HG03378 (cell line): Measurements from ENCODE around the gene PDZD4.

ENCODE experiments used
- ATAC-seq: cut with Tn5 transposase; IDR thresholded peaks from one replicate; pipeline ENCODE4 v1.9.1; 2021; ENCODE audit warnings: mild to moderate bottlenecking, moderate library complexity; ENCODE audit not compliant: unreplicated experiment

The PDZD4 gene

DNA sequence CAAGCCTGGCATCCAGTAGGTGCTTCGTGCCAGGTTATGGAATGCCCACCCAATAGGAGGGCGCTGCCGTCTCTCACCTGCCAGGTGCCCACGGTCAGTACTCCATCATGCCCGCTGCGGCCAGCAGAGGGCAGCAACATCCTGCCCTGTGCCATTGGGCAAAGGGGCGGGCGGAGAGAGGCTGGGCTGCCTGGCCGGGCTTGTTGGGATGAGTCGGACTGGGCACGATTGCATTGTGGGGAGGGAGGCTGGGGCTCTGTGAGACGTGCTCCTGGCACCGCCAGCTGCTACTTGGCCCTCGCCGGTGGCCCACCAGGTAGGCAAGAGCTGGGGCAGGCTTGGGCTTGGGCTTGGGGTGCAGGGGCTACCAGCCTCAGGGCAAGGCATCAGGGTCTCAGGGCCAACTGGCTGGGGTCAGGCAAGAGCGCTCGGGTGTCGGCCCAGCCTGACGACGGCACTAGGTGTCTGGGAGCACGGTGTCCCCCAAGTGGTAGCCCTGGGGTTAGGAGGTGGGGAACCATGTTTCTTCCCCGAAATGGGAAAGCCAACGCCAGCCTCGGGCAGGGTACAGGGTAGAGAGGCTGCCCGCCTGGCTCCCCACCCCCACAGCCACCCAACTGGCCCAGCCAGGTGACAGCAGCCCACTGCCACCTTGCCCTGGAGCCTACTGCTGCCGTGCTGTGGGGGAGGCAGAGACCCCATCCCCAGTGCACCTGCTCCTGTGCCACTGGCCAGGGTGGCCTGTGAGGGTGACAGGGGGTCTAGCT is 66.2 kb downstream of the PDZD4 start, which contains the start of gene PLXNB3:
TSS of gene PLXNB3 (plus strand) at position 261 of the 767 bp plus-strand sequence. CDS start 1,287 bp downstream, outside the sequence.
- peak; percentile 56 for ATAC-seq

DNA sequence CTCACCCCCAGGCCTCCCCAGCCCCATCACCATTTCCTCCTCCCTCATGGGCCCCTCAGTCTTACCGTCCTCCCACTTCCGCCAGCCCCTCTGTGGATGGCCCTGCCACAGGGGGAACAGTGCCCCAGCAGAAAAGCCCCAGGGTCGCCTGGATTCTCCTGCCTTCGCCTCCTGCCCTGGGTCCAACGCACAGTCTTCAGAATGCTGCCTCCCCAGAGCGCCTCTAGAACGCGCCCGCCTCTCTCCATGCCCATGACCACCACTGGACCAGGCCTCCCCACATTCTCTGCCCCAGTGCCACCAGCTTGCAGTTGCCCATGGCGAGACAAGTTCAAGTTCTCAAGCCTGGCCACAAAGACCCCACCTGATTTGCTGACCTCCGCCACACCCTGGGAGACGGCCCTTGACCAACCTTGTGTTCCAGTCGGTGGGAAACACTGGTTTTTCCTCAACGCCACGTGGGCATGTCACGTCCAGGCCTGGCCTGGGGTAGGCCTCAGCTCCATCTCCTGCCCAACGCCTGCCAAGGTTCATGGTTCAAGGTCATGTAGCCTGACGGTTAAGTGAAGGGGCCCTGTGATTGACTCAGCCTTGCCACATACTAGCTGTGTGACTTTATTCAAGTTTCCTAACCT is 66.9 kb downstream of the PDZD4 start:
- no peak for ATAC-seq

DNA sequence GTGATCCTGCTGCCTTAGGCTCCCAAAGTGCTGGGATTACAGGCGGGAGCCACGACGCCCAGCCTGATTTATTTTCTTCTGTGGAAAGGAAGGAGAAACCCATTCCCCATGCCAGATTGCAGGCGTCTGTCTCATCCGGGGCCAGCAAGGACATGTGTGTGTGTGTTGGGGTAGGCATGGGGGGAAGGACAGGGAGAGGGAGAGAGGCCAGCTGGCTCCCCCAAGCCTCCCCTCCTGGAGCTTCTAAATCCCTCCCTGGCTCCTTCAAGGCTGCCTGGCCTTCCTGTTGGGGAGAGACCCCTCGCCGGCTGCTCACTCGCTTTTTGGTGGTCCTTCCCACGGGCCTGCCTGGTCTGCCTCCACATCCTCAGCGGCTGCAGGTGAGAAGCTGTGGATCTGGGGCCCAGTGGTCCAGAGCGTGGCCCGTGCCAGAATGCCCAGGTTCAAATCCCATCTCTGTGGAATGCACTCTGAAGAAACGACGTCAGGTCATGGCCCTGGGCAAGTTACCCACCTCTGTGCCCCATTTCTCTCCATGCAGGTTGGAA is 67.6 kb downstream of the PDZD4 start:
- ATAC-seq = no peak

- ATAC-seq = no peak
These were observed 68.5 kb downstream of the PDZD4 start for GRCh38 chrX:153761863-153762262.

DNA sequence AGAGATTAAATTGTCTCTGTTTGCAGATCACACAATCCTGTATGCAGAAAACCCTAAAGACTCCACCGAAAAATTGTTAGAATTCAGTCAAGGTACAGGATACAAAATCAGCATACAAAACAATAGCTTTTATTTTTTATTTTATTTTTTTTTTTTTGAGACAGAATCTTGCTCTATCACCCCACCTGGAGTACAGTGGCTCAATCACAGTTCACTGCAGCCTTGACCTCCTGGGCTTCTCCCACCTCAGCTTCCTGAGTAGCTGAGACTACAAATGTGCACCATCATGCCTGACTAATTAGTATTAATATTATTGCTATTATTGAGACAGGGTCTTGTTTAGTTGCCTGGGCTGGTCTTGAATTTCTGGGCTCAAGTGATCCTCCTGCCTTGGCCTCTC is 75.2 kb downstream of the PDZD4 start:
- ATAC-seq = no peak
